Amniotic epithelial cell (primary cell): ENCODE measurements around the gene COL4A4.

Experiments used
- DNase-seq: peaks from one replicate; pipeline ENCODE4 v3.0.0-alpha.2; 2010; ENCODE audit warnings: low read depth

Gene COL4A4

GRCh38 chr2:227029426-227030105 is 134.4 kb downstream of the COL4A4 start:
- no peak for DNase-seq

- no peak for DNase-seq
These were observed 138.5 kb downstream of the COL4A4 start for GRCh38 chr2:227025510-227025909.

- DNase-seq: no peak
These were observed 141.4 kb downstream of the COL4A4 start for GRCh38 chr2:227022608-227023007.

GRCh38 chr2:227020416-227020815 is 143.6 kb downstream of the COL4A4 start:
- no peak for DNase-seq

GRCh38 chr2:227016894-227017293 is 147.1 kb downstream of the COL4A4 start:
- DNase-seq: no peak

- DNase-seq: no peak
These were observed 150.1 kb downstream of the COL4A4 start for GRCh38 chr2:227013881-227014280.

- DNase-seq: no peak
These were observed 150.7 kb downstream of the COL4A4 start for GRCh38 chr2:227013330-227013729.

GRCh38 chr2:227010433-227010832 is 153.6 kb downstream of the COL4A4 start:
- DNase-seq: peak; percentile 43

- DNase-seq: no peak
These were observed 156.1 kb downstream of the COL4A4 start for GRCh38 chr2:227007940-227008339.

GRCh38 chr2:227007148-227007547 is 156.9 kb downstream of the COL4A4 start:
- no peak for DNase-seq

- no peak for DNase-seq
These were observed 157.7 kb downstream of the COL4A4 start for GRCh38 chr2:227006189-227006897.

GRCh38 chr2:227004482-227004881 is 159.5 kb downstream of the COL4A4 start:
- DNase-seq: no peak

GRCh38 chr2:227000123-227000522 is 163.9 kb downstream of the COL4A4 start:
- DNase-seq: no peak

GRCh38 chr2:226999661-227000060 is 164.3 kb downstream of the COL4A4 start:
- no peak for DNase-seq

- peak; percentile 69 for DNase-seq
These were observed 168.4 kb downstream of the COL4A4 start for GRCh38 chr2:226995625-226996041.

- no peak for DNase-seq
These were observed 169.2 kb downstream of the COL4A4 start for GRCh38 chr2:226994775-226995174.

GRCh38 chr2:226993171-226993570 is 170.8 kb downstream of the COL4A4 start:
- DNase-seq: no peak

GRCh38 chr2:226991663-226992062 is 172.3 kb downstream of the COL4A4 start:
- no peak for DNase-seq

- DNase-seq: no peak
These were observed 178.4 kb downstream of the COL4A4 start for GRCh38 chr2:226985583-226985946.

- DNase-seq: peak; percentile 81
These were observed 179.0 kb downstream of the COL4A4 start for GRCh38 chr2:226984750-226985582.

GRCh38 chr2:226983895-226984749 is 179.9 kb downstream of the COL4A4 start:
- no peak for DNase-seq

- DNase-seq: peak; percentile 60
These were observed 182.1 kb downstream of the COL4A4 start for GRCh38 chr2:226981791-226982326.
